Neuronal stem cell (in vitro differentiated cells): ENCODE results near the gene DVL3.

ENCODE experiments used
- DNase-seq: peaks from one replicate; pipeline ENCODE4 v3.0.0-alpha.2; 2013; ENCODE audit warnings: low spot score
- H2AFZ ChIP-seq: one replicate; pipeline ENCODE4 v1.6.1; 2013; ENCODE audit warnings: mild to moderate bottlenecking, low read length, inconsistent platforms
- H2AK5ac ChIP-seq: 2 replicates; pipeline ENCODE4 v1.6.1; 2013; ENCODE audit warnings: low read depth, mild to moderate bottlenecking, inconsistent platforms, low read length, moderate library complexity, mixed read lengths
- H2BK120ac ChIP-seq: 2 replicates; pipeline ENCODE4 v1.6.1; 2013; ENCODE audit warnings: low read depth, mild to moderate bottlenecking, inconsistent platforms, low read length, moderate library complexity, mixed read lengths
- H2BK12ac ChIP-seq: one replicate; pipeline ENCODE4 v1.6.1; 2013; ENCODE audit warnings: low read length, inconsistent platforms
- H2BK15ac ChIP-seq: 2 replicates; pipeline ENCODE4 v1.6.1; 2013; ENCODE audit warnings: mild to moderate bottlenecking, low read length, inconsistent platforms, mixed read lengths
- H2BK5ac ChIP-seq: one replicate; pipeline ENCODE4 v1.6.1; 2013; ENCODE audit warnings: inconsistent platforms, mild to moderate bottlenecking, low read length, moderate library complexity
- H3K14ac ChIP-seq: one replicate; pipeline ENCODE4 v1.6.1; 2013; ENCODE audit warnings: low read length, inconsistent platforms
- H3K18ac ChIP-seq: 2 replicates; pipeline ENCODE4 v1.6.1; 2013; ENCODE audit warnings: low read length, inconsistent platforms
- H3K23ac ChIP-seq: 2 replicates; pipeline ENCODE4 v1.6.1; 2013; ENCODE audit warnings: low read depth, mild to moderate bottlenecking, mixed read lengths, low read length, inconsistent platforms; ENCODE audit not compliant: poor library complexity
- H3K27ac ChIP-seq: replicated peaks from 3 replicates; pipeline ENCODE4 v1.5.1; 2013; ENCODE audit warnings: low read length, inconsistent platforms
- H3K27me3 ChIP-seq, 3 experiments: 2 replicates each; pipeline ENCODE4 v1.6.1; 2013; ENCODE audit warnings: low read length in 3 of 3, mild to moderate bottlenecking in 2 of 3, inconsistent platforms in 1 of 3, low read depth in 1 of 3, mixed read lengths in 1 of 3, moderate library complexity in 1 of 3; ENCODE audit not compliant: control insufficient read depth in 3 of 3, insufficient read depth in 3 of 3
- H3K36me3 ChIP-seq, 2 donors: replicated peaks in 1 of 2; 2 replicates each; pipeline ENCODE4 v1.6.1; 2013; ENCODE audit warnings: low read length in 2 of 2; ENCODE audit not compliant: control insufficient read depth in 2 of 2, insufficient read depth in 2 of 2
- H3K4ac ChIP-seq: 2 replicates; pipeline ENCODE4 v1.6.1; 2013; ENCODE audit warnings: inconsistent platforms, mild to moderate bottlenecking, low read length, moderate library complexity
- H3K4me1 ChIP-seq, 2 donors: 1 replicate in 1 of 2; 2 replicates in 1 of 2; pipeline ENCODE4 v1.6.1; 2013; ENCODE audit warnings: low read length in 2 of 2, low read depth in 1 of 2; ENCODE audit not compliant: control insufficient read depth in 2 of 2, insufficient read depth in 1 of 2
- H3K4me2 ChIP-seq: one replicate; pipeline ENCODE4 v1.6.1; 2013; ENCODE audit warnings: mild to moderate bottlenecking, low read length, inconsistent platforms; ENCODE audit not compliant: insufficient read depth, poor library complexity, severe bottlenecking
- H3K4me3 ChIP-seq, 2 donors: 2 replicates each; pipeline ENCODE4 v1.5.1; 2013; ENCODE audit warnings: low read length in 2 of 2, mild to moderate bottlenecking in 2 of 2, inconsistent platforms in 1 of 2, moderate library complexity in 1 of 2
- H3K79me1 ChIP-seq: one replicate; pipeline ENCODE4 v1.6.1; 2013; ENCODE audit warnings: low read depth, mild to moderate bottlenecking, inconsistent platforms, low read length, moderate library complexity
- H3K9ac ChIP-seq: one replicate; pipeline ENCODE4 v1.6.1; 2013; ENCODE audit warnings: mild to moderate bottlenecking, low read depth, low read length, inconsistent platforms; ENCODE audit not compliant: poor library complexity
- H3K9me3 ChIP-seq, 2 donors: replicated peaks in 1 of 2; 2 replicates each; pipeline versions ENCODE3 to v1.6.1; 2013; ENCODE audit warnings: low read length in 2 of 2, mild to moderate bottlenecking in 2 of 2, inconsistent platforms in 1 of 2, low read depth in 1 of 2, mixed read lengths in 1 of 2, moderate library complexity in 1 of 2; ENCODE audit not compliant: control insufficient read depth in 2 of 2, insufficient read depth in 1 of 2
- H4K8ac ChIP-seq: one replicate; pipeline ENCODE4 v1.6.1; 2013; ENCODE audit warnings: low read depth, mild to moderate bottlenecking, inconsistent platforms, low read length, moderate library complexity
- H4K91ac ChIP-seq: one replicate; pipeline ENCODE4 v1.6.1; 2013; ENCODE audit warnings: low read length, low read depth, mild to moderate bottlenecking, inconsistent platforms; ENCODE audit not compliant: poor library complexity
- WGBS, 2 donors: extraction: QIAGEN DNeasy Blood & Tissue Kit; methylation state at CpG; one replicate each; pipeline ENCODE4 v1.1.7; 2013; ENCODE audit warnings: missing lambda C conversion rate in 2 of 2, mixed read lengths in 1 of 2; ENCODE audit not compliant: insufficient read length in 2 of 2, insufficient replicate concordance in 1 of 2; ENCODE audit errors: extremely low coverage in 2 of 2; 5-methylcytosine and 5-hydroxymethylcytosine counted together

The DVL3 gene

DNA sequence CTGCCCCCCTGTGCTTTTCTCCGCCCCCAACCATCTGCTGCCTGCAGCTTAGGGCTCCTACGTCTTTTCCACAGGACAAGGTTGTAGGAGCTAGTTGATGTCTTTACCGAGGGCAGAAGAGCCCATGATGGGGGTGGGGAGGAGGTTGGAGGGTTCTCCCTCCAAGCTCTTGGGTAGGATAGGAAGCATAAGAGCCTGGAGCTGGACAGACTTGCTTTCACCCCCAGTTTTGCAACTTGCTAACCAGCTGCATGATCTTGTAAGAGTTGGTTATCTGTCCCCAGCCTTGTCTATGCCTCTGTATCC, 31.7 kb downstream of the DVL3 start:
- peak overlapping the region; percentile 93 for H3K4me2 ChIP-seq
- no peak overlapping the region for H2AFZ ChIP-seq
- DNase-seq = no peak
- peaks cover 4 to 7% of the 10 kb centered on the region in 2 donors for H3K4me1 ChIP-seq
- no peak overlapping the region for H3K14ac ChIP-seq
- no peak overlapping the region for H2BK12ac ChIP-seq
- no peaks in the 10 kb centered on the region for H3K27me3 ChIP-seq
- peaks cover 48 to 76% of the 10 kb centered on the region in 2 donors for H3K36me3 ChIP-seq
- no peak overlapping the region for H4K8ac ChIP-seq
- H2BK5ac ChIP-seq = no peak overlapping the region
- peak overlapping the region; percentile 98 for H3K9ac ChIP-seq
- H2BK15ac ChIP-seq = no peak overlapping the region
- H3K4me3 ChIP-seq = peak overlapping the region; percentile 80 to 91
- no peak overlapping the region for H3K27ac ChIP-seq
- H4K91ac ChIP-seq = no peak overlapping the region
- no peak overlapping the region for H2AK5ac ChIP-seq
- H3K23ac ChIP-seq = no peak overlapping the region
- H3K79me1 ChIP-seq = peaks cover 17% of the 10 kb centered on the region
- H3K9me3 ChIP-seq = no peaks in the 10 kb centered on the region
- no peak overlapping the region for H3K4ac ChIP-seq
- H2BK120ac ChIP-seq = no peak overlapping the region
- no CpG with 5 or more reads among the region's 3 CpGs for WGBS, 2 donors
- H3K18ac ChIP-seq = no peak overlapping the region

DNA sequence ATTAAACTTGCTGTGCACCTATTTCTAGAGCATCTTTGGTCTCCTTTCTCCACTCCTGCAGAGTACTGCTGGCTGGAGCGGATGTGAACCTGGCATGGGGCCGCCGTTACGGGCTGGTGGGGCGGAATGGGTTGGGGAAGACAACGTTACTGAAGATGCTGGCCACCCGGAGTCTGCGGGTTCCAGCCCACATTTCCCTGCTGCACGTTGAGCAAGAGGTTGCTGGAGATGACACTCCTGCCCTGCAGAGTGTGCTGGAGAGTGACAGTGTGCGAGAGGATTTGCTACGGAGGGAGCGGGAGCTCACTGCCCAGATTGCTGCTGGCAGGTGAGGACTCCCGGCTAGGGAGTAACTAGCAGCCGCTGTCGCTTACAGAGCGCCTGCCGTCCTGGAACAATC, 32.9 kb downstream of the DVL3 start:
- Histone ChIP-seq H3K79me1 (peaks cover 17% of the 10 kb centered on the region), H3K27ac (no peak overlapping the region), H3K4me3 (peak overlapping the region in 1 of 2 donors; percentile 21), H3K14ac (no peak overlapping the region), H3K36me3 (peaks cover 44 to 76% of the 10 kb centered on the region in 2 donors), H2BK5ac (peak overlapping the region; percentile 83), H4K91ac (no peak overlapping the region), H2BK12ac (no peak overlapping the region), H3K9ac (no peak overlapping the region), H3K4me2 (no peak overlapping the region), H3K9me3 (no peaks in the 10 kb centered on the region), H3K4me1 (peaks cover 4 to 7% of the 10 kb centered on the region in 2 donors), H3K27me3 (no peaks in the 10 kb centered on the region), H2BK15ac (no peak overlapping the region), H2AK5ac (no peak overlapping the region), H3K23ac (peak overlapping the region; percentile 29), H3K4ac (no peak overlapping the region), H2BK120ac (no peak overlapping the region), H4K8ac (no peak overlapping the region), H3K18ac (no peak overlapping the region), H2AFZ (no peak overlapping the region)
- no peak for DNase-seq
- WGBS, 2 donors = no CpG with 5 or more reads among the region's 17 CpGs

DNA sequence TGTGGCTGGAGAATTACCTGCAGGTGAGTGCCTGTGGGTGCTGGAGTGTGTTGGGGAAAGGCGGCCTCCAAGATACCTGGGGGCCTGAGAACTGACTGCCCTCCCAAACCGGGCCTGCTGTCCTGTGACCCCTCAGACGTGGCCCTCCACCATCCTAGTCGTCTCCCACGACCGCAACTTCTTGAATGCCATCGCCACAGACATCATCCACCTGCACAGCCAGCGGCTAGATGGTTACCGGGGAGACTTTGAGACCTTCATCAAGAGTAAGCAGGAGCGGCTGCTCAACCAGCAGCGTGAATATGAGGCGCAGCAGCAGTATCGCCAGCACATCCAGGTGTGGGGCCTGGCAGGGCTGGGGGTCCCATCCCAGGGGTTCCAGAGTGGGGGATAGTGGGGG, 34.2 kb downstream of the DVL3 start:
- Histone ChIP-seq H3K79me1 (peaks cover 17% of the 10 kb centered on the region), H3K27me3 (no peaks in the 10 kb centered on the region), H3K9ac (no peak overlapping the region), H3K27ac (no peak overlapping the region), H3K14ac (no peak overlapping the region), H3K4me3 (no peak overlapping the region), H3K9me3 (no peaks in the 10 kb centered on the region), H3K4me1 (peaks cover 4 to 7% of the 10 kb centered on the region in 2 donors), H2AFZ (no peak overlapping the region), H3K4me2 (no peak overlapping the region), H4K91ac (no peak overlapping the region), H3K36me3 (peaks cover 46 to 76% of the 10 kb centered on the region in 2 donors), H3K23ac (no peak overlapping the region), H2BK12ac (no peak overlapping the region), H2BK5ac (no peak overlapping the region), H2BK15ac (no peak overlapping the region), H3K18ac (no peak overlapping the region), H2AK5ac (no peak overlapping the region), H3K4ac (no peak overlapping the region), H4K8ac (no peak overlapping the region), H2BK120ac (no peak overlapping the region)
- no peak for DNase-seq
- WGBS, 2 donors = no CpG with 5 or more reads among the region's 13 CpGs

DNA sequence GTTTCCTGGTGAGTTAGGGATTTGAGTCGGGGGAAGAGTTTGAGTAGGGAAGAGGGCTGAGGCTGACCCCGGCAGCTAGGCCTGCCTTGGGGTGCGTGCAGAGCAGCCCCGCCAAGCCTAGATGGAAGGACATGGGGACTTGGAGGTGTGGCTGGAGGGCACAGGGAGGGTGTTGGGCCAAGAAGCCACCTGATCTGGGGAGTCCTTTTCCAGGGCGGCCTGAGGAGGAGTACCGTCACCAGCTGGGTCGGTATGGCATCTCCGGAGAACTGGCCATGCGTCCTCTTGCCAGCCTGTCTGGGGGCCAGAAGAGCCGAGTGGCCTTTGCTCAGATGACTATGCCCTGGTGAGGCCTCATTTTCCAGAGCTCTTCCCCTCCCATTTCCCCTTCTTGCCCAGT, 37.7 kb downstream of the DVL3 start:
- Histone ChIP-seq H3K9ac (no peak overlapping the region), H4K91ac (no peak overlapping the region), H2BK120ac (no peak overlapping the region), H2BK15ac (no peak overlapping the region), H3K27ac (no peak overlapping the region), H3K27me3 (no peaks in the 10 kb centered on the region), H3K23ac (no peak overlapping the region), H3K79me1 (peaks cover 10% of the 10 kb centered on the region), H3K4me1 (no peaks in the 10 kb centered on the region), H3K4me3 (no peak overlapping the region), H3K14ac (no peak overlapping the region), H2AFZ (no peak overlapping the region), H3K4me2 (no peak overlapping the region), H3K36me3 (peaks cover 45 to 73% of the 10 kb centered on the region in 2 donors), H2BK5ac (no peak overlapping the region), H2BK12ac (no peak overlapping the region), H2AK5ac (no peak overlapping the region), H4K8ac (no peak overlapping the region), H3K4ac (no peak overlapping the region), H3K9me3 (no peaks in the 10 kb centered on the region), H3K18ac (no peak overlapping the region)
- DNase-seq = no peak
- no CpG with 5 or more reads among the region's 10 CpGs for WGBS, 2 donors
